NCI-H1092 treated with DMSO at 0.1 percent for 48 hours (cell line): Measurements from ENCODE around the gene AP2A1.
"Not testable (repeated sequence)": the region's sequence is repeated elsewhere in the genome, so short reads cannot be mapped to it uniquely, and the experiment has no call there.

Source experiments
- DNase-seq: peaks from one replicate; lab custom pipeline; 2025; lab: John Stamatoyannopoulos, UW

AP2A1 gene

GRCh38 chr19:49766930-49767299 is at the start of gene AP2A1:
Gene AP2A1 (plus strand): TSS chr19:49767001. CDS start chr19:49767134, 133 bp downstream.
- DNase-seq: no peak

- DNase-seq: no peak
These were observed 48.3 kb upstream of the AP2A1 start for GRCh38 chr19:49718511-49718910.

- no peak for DNase-seq
These were observed 47.8 kb upstream of the AP2A1 start for GRCh38 chr19:49718991-49719390.

GRCh38 chr19:49719420-49719819 is 47.4 kb upstream of the AP2A1 start:
- not testable (repeated sequence) for DNase-seq

GRCh38 chr19:49727217-49728030 is 39.4 kb upstream of the AP2A1 start:
- no peak for DNase-seq

- no peak for DNase-seq
These were observed 36.6 kb upstream of the AP2A1 start for GRCh38 chr19:49730166-49730565.

- no peak for DNase-seq
These were observed 28.5 kb upstream of the AP2A1 start for GRCh38 chr19:49738268-49738667.

GRCh38 chr19:49739098-49739497 is 27.7 kb upstream of the AP2A1 start:
- DNase-seq: no peak

- DNase-seq: no peak
These were observed 26.9 kb upstream of the AP2A1 start for GRCh38 chr19:49739933-49740332.

GRCh38 chr19:49741210-49741844 is 25.5 kb upstream of the AP2A1 start:
- DNase-seq: no peak

- DNase-seq: no peak
These were observed 21.8 kb upstream of the AP2A1 start for GRCh38 chr19:49744946-49745381.

GRCh38 chr19:49746206-49746958 is 20.4 kb upstream of the AP2A1 start:
- DNase-seq: no peak

GRCh38 chr19:49749055-49749716 is 17.6 kb upstream of the AP2A1 start:
- DNase-seq: no peak

- no peak for DNase-seq
These were observed 17.0 kb upstream of the AP2A1 start for GRCh38 chr19:49749771-49750170.

GRCh38 chr19:49752701-49753100 is 14.1 kb upstream of the AP2A1 start:
- DNase-seq: no peak

GRCh38 chr19:49755956-49756355 is 10.8 kb upstream of the AP2A1 start:
- DNase-seq: no peak

GRCh38 chr19:49758292-49758691 is 8.5 kb upstream of the AP2A1 start:
- DNase-seq: no peak

GRCh38 chr19:49761249-49761624 is 5.6 kb upstream of the AP2A1 start:
- no peak for DNase-seq

GRCh38 chr19:49761625-49762311 is 5.0 kb upstream of the AP2A1 start:
- DNase-seq: no peak

- no peak for DNase-seq
These were observed 3.6 kb upstream of the AP2A1 start, which contains the start of gene TSKS for GRCh38 chr19:49763230-49763629. Gene TSKS (minus strand): TSS chr19:49763306. CDS start chr19:49763247, 59 bp downstream.

GRCh38 chr19:49764341-49764740 is 2.5 kb upstream of the AP2A1 start:
- DNase-seq: no peak
